Endometrial microvascular endothelial cells (primary cell): ENCODE results near the gene BSPRY. TPM values are rescaled to one million over a fixed set of nuclear protein-coding genes. Genes with fewer than 3 reads are reported as not detected.
"Not testable (repeated sequence)": the region's sequence is repeated elsewhere in the genome, so short reads cannot be mapped to it uniquely, and the experiment has no call there.

Experiments
- in situ Hi-C: cut with HindIII; loops from 2 replicates; pipeline ENCODE4 v1.10.0; 2017; ENCODE audit warnings: low sequenced_read_pairs, low pct_unique_long_range_greater_than_20kb; ENCODE audit errors: inconsistent ontology term
- total RNA-seq: library from RNA; depleted of rRNA; stranded (reverse); fragments of >200 nt; gene quantifications from one replicate; pipeline ENCODE4 v1.2.3, GENCODE V29; 2015; ENCODE audit errors: inconsistent ontology term

The BSPRY gene
- total RNA-seq, 1 donor from 2014 or later = not detected

- in situ Hi-C loops = not testable (repeated sequence)
Observed at GRCh38 chr9:113365652-113366051, 16.3 kb downstream of the BSPRY start.

- in situ Hi-C loops = no loop called here
Observed at GRCh38 chr9:113368348-113368981, 19.1 kb downstream of the BSPRY start.

GRCh38 chr9:113368982-113369854 lies 19.9 kb downstream of the BSPRY start:
- in situ Hi-C loops = no loop called here

- in situ Hi-C loops = no loop called here
Observed at GRCh38 chr9:113369855-113370140, 20.5 kb downstream of the BSPRY start.

GRCh38 chr9:113370806-113371325 lies 21.5 kb downstream of the BSPRY start:
- in situ Hi-C loops = no loop called here

- in situ Hi-C loops = no loop called here
Observed at GRCh38 chr9:113372059-113372458, 22.7 kb downstream of the BSPRY start.

GRCh38 chr9:113373256-113373655 lies 23.9 kb downstream of the BSPRY start:
- in situ Hi-C loops = no loop called here

- in situ Hi-C loops = no loop called here
Observed at GRCh38 chr9:113373676-113374392, 24.5 kb downstream of the BSPRY start.

GRCh38 chr9:113375057-113376023 lies 26.0 kb downstream of the BSPRY start:
- in situ Hi-C loops = no loop called here

- in situ Hi-C loops = no loop called here
Observed at GRCh38 chr9:113376634-113377567, 27.6 kb downstream of the BSPRY start, which contains the start of gene HDHD3. TSS of gene HDHD3 (minus strand) at chr9:113376986. CDS start at chr9:113374354, 2,632 bp downstream.

GRCh38 chr9:113379094-113379828 lies 29.9 kb downstream of the BSPRY start:
- in situ Hi-C loops = not testable (repeated sequence)

GRCh38 chr9:113379829-113380210 lies 30.5 kb downstream of the BSPRY start:
- in situ Hi-C loops = not testable (repeated sequence)

GRCh38 chr9:113380869-113381378 lies 31.6 kb downstream of the BSPRY start:
- in situ Hi-C loops = no loop called here

GRCh38 chr9:113381441-113381840 lies 32.1 kb downstream of the BSPRY start:
- in situ Hi-C loops = not testable (repeated sequence)

- in situ Hi-C loops = no loop called here
Observed at GRCh38 chr9:113381909-113382411, 32.6 kb downstream of the BSPRY start.

GRCh38 chr9:113386571-113387393 lies 37.4 kb downstream of the BSPRY start:
- in situ Hi-C loops = no loop called here
